ENCODE measurements around the gene SZRD1.

SZRD1 gene

GRCh38 chr1:16397120-16397519, 30.1 kb downstream of the SZRD1 start:
- no peak for TF ChIP-seq CTCF (IDR thresholded peaks at IDR 0.05; ENCODE audit: low read depth, low read length)
- no peak for DNase-seq
- peaks cover 51% of the 10 kb centered on the region for H3K36me3 ChIP-seq
- H3K4me3 ChIP-seq (ENCODE audit: low read depth, low read length), result no peak overlapping the region
- peak overlapping the region; percentile 15; the same call in 1 of the 2 replicates for H3K27ac ChIP-seq
- no peaks in the 10 kb centered on the region for H3K9me3 ChIP-seq (ENCODE audit: severe bottlenecking)
- no peaks in the 10 kb centered on the region for H3K27me3 ChIP-seq (ENCODE audit: insufficient read depth, low read depth, severe bottlenecking)

DNA sequence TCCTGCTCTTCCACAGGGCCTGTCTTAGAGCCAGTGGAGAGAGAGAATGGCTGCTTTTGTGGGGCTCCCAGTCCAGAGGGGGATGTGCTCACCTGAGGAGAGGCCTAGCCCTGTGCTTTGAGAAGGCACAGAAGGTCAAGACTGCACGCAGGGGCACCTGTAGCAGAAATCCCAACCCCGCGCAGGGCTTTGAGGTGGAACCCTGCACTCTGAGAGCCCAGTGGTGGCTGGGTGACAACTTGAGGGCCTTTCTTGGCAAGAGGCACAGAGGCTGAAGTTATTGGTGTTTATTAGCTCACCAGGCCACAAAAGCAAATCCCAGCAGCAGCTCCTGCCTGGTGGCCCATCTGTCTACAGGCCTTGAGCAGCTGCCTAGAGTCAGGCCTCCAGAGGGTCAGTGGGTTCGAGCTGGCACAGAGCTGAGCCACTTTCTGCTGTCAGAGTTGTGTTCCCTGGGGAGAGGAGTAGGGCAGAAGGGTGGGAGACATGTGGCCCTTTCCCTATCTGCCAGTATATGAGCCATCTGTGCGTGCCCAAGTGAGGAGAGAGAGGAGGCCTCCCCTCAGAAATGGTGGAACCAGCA, 31.4 kb downstream of the SZRD1 start:
- no peak for TF ChIP-seq CTCF (IDR thresholded peaks at IDR 0.05; ENCODE audit: low read depth, low read length)
- Histone ChIP-seq H3K27me3 (ENCODE audit: insufficient read depth, low read depth, severe bottlenecking) (no peaks in the 10 kb centered on the region), H3K9me3 (ENCODE audit: severe bottlenecking) (no peaks in the 10 kb centered on the region), H3K4me3 (ENCODE audit: low read depth, low read length) (no peak overlapping the region), H3K36me3 (peaks cover 46% of the 10 kb centered on the region), H3K27ac (peak overlapping the region; percentile 59)
- peak; percentile 40 for DNase-seq

GRCh38 chr1:16402742-16403141, 35.7 kb downstream of the SZRD1 start:
- no peak for TF ChIP-seq CTCF (IDR thresholded peaks at IDR 0.05; ENCODE audit: low read depth, low read length)
- Histone ChIP-seq H3K4me3 (ENCODE audit: low read depth, low read length) (no peak overlapping the region), H3K36me3 (peaks cover 8% of the 10 kb centered on the region), H3K27me3 (ENCODE audit: insufficient read depth, low read depth, severe bottlenecking) (no peaks in the 10 kb centered on the region), H3K27ac (no peak overlapping the region), H3K9me3 (ENCODE audit: severe bottlenecking) (no peaks in the 10 kb centered on the region)
- DNase-seq, result no peak

DNA sequence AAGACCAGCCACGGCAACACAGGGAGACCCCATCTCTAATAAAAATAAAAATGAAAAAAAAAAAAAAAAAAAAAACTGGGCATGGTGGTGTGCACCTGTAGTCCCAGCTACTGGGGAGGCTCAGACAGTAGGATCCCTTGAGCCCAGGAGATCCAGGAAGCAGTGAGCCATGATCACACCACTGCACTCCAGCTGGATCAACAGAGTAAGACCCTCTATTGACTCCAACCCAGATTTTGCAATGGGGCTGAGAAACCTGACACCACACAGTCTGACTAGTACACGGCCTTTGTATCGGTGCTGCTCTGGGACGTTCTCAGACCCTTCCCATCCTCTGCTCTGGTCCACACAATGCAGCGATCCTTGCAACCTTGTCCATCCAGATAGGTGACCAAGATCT, 38.4 kb downstream of the SZRD1 start:
- Histone ChIP-seq H3K36me3 (no peaks in the 10 kb centered on the region), H3K4me3 (ENCODE audit: low read depth, low read length) (no peak overlapping the region), H3K27ac (no peak overlapping the region), H3K27me3 (ENCODE audit: insufficient read depth, low read depth, severe bottlenecking) (no peaks in the 10 kb centered on the region), H3K9me3 (ENCODE audit: severe bottlenecking) (no peaks in the 10 kb centered on the region)
- TF ChIP-seq CTCF (IDR thresholded peaks at IDR 0.05; ENCODE audit: low read depth, low read length), result no peak
- no peak for DNase-seq

DNA sequence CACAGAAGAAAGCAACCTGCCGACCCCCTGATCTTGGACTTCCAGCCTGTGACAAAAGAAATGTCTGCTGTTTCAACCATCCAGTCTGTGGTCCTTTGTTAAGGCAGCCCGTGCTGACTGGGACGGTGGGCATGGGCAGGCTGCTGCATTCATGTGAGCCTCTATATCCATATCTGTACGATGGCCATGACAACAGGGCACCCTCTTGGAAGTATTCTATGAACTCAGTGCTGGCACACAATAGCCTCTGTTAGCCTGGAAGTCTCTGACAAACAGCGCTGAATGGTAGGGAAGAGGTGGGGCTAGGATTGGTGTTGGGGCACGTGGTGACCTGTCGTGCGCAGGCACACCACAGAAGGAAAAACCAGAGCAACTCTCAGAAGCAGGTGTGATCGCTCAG, 39.8 kb downstream of the SZRD1 start:
- no peak for TF ChIP-seq CTCF (IDR thresholded peaks at IDR 0.05; ENCODE audit: low read depth, low read length)
- H3K4me3 ChIP-seq (ENCODE audit: low read depth, low read length), result no peak overlapping the region
- no peaks in the 10 kb centered on the region for H3K36me3 ChIP-seq
- H3K9me3 ChIP-seq (ENCODE audit: severe bottlenecking), result no peaks in the 10 kb centered on the region
- H3K27ac ChIP-seq, result no peak overlapping the region
- no peaks in the 10 kb centered on the region for H3K27me3 ChIP-seq (ENCODE audit: insufficient read depth, low read depth, severe bottlenecking)
- DNase-seq, result no peak

GRCh38 chr1:16409536-16410152, 42.6 kb downstream of the SZRD1 start:
- Histone ChIP-seq H3K27ac (no peak overlapping the region), H3K36me3 (no peaks in the 10 kb centered on the region), H3K9me3 (ENCODE audit: severe bottlenecking) (no peaks in the 10 kb centered on the region), H3K27me3 (ENCODE audit: insufficient read depth, low read depth, severe bottlenecking) (no peaks in the 10 kb centered on the region), H3K4me3 (ENCODE audit: low read depth, low read length) (no peak overlapping the region)
- no peak for TF ChIP-seq CTCF (IDR thresholded peaks at IDR 0.05; ENCODE audit: low read depth, low read length)
- DNase-seq, result no peak

Measured in WERI-Rb-1 (cell line).